Measurements from ENCODE around the gene FKBP5. TPM values are rescaled to one million over a fixed set of nuclear protein-coding genes. Genes with fewer than 3 reads are reported as not detected.

FKBP5 gene
- total and polyA plus RNA-seq, 9 of the 15 experiments (the other 6 are each of a cell fraction or from before 2014, with no cell fraction given): 32.7 to 151 (median 75.0) TPM

DNA sequence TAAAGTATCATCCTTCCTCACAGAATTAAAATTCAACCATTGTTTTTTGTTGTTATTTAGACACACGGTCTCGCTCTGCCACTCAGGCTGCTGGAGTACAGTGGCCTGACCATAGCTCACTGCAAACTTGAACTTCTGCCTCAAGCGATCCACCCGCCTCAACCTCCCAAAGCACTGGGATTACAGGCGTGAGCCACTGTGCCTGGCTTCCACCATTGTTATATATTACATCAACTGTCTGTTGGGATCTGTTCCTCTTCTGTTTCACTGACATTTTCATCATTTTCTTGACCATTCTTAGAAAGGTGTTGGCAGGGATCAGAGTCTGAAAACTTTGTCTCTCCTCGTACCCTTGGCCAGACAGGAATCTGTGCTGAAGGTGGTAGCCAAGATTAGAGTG is 154.7 kb downstream of the FKBP5 start:
- Histone ChIP-seq H3K9me3 (replicated peaks; ENCODE audit: control insufficient read depth, insufficient read depth, low read depth, low read length) (no peaks in the 10 kb centered on the region), H3K79me2 (ENCODE audit: control insufficient read depth, insufficient read depth, low read length) (no peaks in the 10 kb centered on the region), H2AFZ (ENCODE audit: low read depth, low read length) (no peak overlapping the region), H3K27me3 (ENCODE audit: control insufficient read depth in 2 of 2, insufficient read depth in 2 of 2, low read length in 2 of 2) (peaks cover 31 to 55% of the 10 kb centered on the region in 2 experiments; a peak in 4 of 5 replicates), H3K9ac (ENCODE audit: insufficient read depth in 1 of 2, low read depth in 2 of 2, low read length in 2 of 2) (no peak overlapping the region), H3K4me1 (replicated peaks in 1 of 2; ENCODE audit: control insufficient read depth in 2 of 2, insufficient read depth in 2 of 2, low read length in 2 of 2) (no peaks in the 10 kb centered on the region), H3K9me1 (ENCODE audit: control insufficient read depth, insufficient read depth, low read length) (peaks cover 3% of the 10 kb centered on the region), H3K36me3 (ENCODE audit: control insufficient read depth, insufficient read depth, low read length) (no peaks in the 10 kb centered on the region), H3K4me2 (ENCODE audit: insufficient read depth, low read length) (no peak overlapping the region), H4K20me1 (replicated peaks; ENCODE audit: control insufficient read depth, insufficient read depth, low read length) (no peaks in the 10 kb centered on the region), H3K4me3 (no peak overlapping the region), H3K27ac (ENCODE audit: extremely low read depth, low read depth, low read length) (no peak overlapping the region)
- 5% methylated on average over 6 of the region's 6 CpGs for WGBS (ENCODE audit: insufficient coverage, low coverage, missing lambda C conversion rate)
- intact Hi-C loops (cut with micrococcal nuclease) (no loop called here), in situ Hi-C loops (cut with MboI) (no loop called here)
- no peak for DNase-seq (ENCODE audit: extremely low read depth in 1 of 4, low spot score in 3 of 4)
- ATAC-seq: no peak
- CTCF ChIA-PET (ENCODE audit: low intra/inter-chr PET ratio): no interaction called here
- no peak for FAIRE-seq
- BruUV-seq (replicated peaks): no TSS peak
- POLR2A ChIA-PET: no interaction called here
- TF ChIP-seq ZNF785 (CRISPR knock-in tag; IDR thresholded peaks at IDR 0.05) (no peak), JUNB (CRISPR knock-in tag; conservative IDR thresholded peaks at IDR 0.05) (no peak), PML (IDR thresholded peaks at IDR 0.05; ENCODE audit: low read length) (no peak), KLF16 (IDR thresholded peaks at IDR 0.05) (no peak)

DNA sequence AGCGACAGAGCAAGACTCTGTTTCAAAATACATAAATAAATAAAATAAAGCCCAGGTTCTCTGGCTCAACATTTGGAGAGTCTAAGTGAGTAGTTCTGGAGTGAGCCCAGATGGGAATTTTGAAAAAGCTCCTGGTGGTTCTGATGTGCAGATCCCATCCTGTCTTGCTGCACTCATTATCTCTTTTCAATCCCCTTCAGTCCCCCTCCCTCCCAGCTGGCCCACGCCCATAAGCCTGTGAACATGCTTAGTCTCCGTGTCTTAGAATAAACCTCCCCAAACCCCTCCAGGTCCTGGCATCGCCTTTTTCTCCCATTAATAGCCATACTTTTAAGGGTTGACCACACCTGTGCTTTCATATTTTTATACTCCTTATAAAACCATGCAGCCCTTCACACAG is 156.6 kb downstream of the FKBP5 start:
- H3K79me2 ChIP-seq (ENCODE audit: control insufficient read depth, insufficient read depth, low read length): no peaks in the 10 kb centered on the region
- intact Hi-C loops (cut with micrococcal nuclease): no loop called here
- WGBS (ENCODE audit: insufficient coverage, low coverage, missing lambda C conversion rate): 0% methylated on average over 4 of the region's 4 CpGs
- no peak overlapping the region for H2AFZ ChIP-seq (ENCODE audit: low read depth, low read length)
- FAIRE-seq: no peak
- no peaks in the 10 kb centered on the region for H3K9me3 ChIP-seq (replicated peaks; ENCODE audit: control insufficient read depth, insufficient read depth, low read depth, low read length)
- ATAC-seq: no peak
- no peak for DNase-seq (ENCODE audit: extremely low read depth in 1 of 4, low spot score in 3 of 4)
- no peaks in the 10 kb centered on the region for H3K4me1 ChIP-seq (replicated peaks in 1 of 2; ENCODE audit: control insufficient read depth in 2 of 2, insufficient read depth in 2 of 2, low read length in 2 of 2)
- ChIA-PET POLR2A (no interaction called here), CTCF (ENCODE audit: low intra/inter-chr PET ratio) (no interaction called here)
- no TSS peak for BruUV-seq (replicated peaks)
- no peaks in the 10 kb centered on the region for H4K20me1 ChIP-seq (replicated peaks; ENCODE audit: control insufficient read depth, insufficient read depth, low read length)
- no peak overlapping the region for H3K4me3 ChIP-seq
- peaks cover 3% of the 10 kb centered on the region for H3K9me1 ChIP-seq (ENCODE audit: control insufficient read depth, insufficient read depth, low read length)
- H3K36me3 ChIP-seq (ENCODE audit: control insufficient read depth, insufficient read depth, low read length): no peaks in the 10 kb centered on the region
- H3K27me3 ChIP-seq (ENCODE audit: control insufficient read depth in 2 of 2, insufficient read depth in 2 of 2, low read length in 2 of 2): peaks cover 30 to 54% of the 10 kb centered on the region in 2 experiments; a peak in 4 of 5 replicates
- H3K27ac ChIP-seq (ENCODE audit: extremely low read depth, low read depth, low read length): no peak overlapping the region
- no peak overlapping the region for H3K9ac ChIP-seq (ENCODE audit: insufficient read depth in 1 of 2, low read depth in 2 of 2, low read length in 2 of 2)
- no peak overlapping the region for H3K4me2 ChIP-seq (ENCODE audit: insufficient read depth, low read length)
- in situ Hi-C loops (cut with MboI): no loop called here
- TF ChIP-seq, protein P1, sequence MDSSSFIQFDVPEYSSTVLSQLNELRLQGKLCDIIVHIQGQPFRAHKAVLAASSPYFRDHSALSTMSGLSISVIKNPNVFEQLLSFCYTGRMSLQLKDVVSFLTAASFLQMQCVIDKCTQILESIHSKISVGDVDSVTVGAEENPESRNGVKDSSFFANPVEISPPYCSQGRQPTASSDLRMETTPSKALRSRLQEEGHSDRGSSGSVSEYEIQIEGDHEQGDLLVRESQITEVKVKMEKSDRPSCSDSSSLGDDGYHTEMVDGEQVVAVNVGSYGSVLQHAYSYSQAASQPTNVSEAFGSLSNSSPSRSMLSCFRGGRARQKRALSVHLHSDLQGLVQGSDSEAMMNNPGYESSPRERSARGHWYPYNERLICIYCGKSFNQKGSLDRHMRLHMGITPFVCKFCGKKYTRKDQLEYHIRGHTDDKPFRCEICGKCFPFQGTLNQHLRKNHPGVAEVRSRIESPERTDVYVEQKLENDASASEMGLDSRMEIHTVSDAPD (CRISPR knock-in tag; IDR thresholded peaks at IDR 0.05): no peak
- TF ChIP-seq TAF9B (IDR thresholded peaks at IDR 0.05; ENCODE audit: partially characterized antibody) (no peak), CTCFL (IDR thresholded peaks at IDR 0.05; ENCODE audit: borderline replicate concordance, insufficient read depth, low read depth, low read length, poor library complexity, severe bottlenecking) (no peak), ZBTB43 (CRISPR knock-in tag; IDR thresholded peaks at IDR 0.05) (no peak), KLF1 (tag; IDR thresholded peaks at IDR 0.05) (no peak), SRF (CRISPR knock-in tag; IDR thresholded peaks at IDR 0.05) (no peak), SRSF3 (IDR thresholded peaks at IDR 0.05; ENCODE audit: insufficient read depth, low read length) (no peak), ZNF3 (CRISPR knock-in tag; IDR thresholded peaks at IDR 0.05) (no peak), ZEB2 (IDR thresholded peaks at IDR 0.05) (no peak)
